Measurements from ENCODE around the gene VPS37B.

Gene VPS37B

GRCh38 chr12:122858591-122859302 lies 37.2 kb downstream of the VPS37B start:
- no peak overlapping the region for H3K4me3 ChIP-seq (ENCODE audit: low read depth, low read length)
- TF ChIP-seq CTCF (conservative IDR thresholded peaks at IDR 0.05; ENCODE audit: low read depth, low read length): no peak
- no peak for DNase-seq (ENCODE audit: low read depth)

GRCh38 chr12:122858171-122858570 lies 37.8 kb downstream of the VPS37B start:
- no peak overlapping the region for H3K4me3 ChIP-seq (ENCODE audit: low read depth, low read length)
- no peak for DNase-seq (ENCODE audit: low read depth)
- TF ChIP-seq CTCF (conservative IDR thresholded peaks at IDR 0.05; ENCODE audit: low read depth, low read length): no peak

- TF ChIP-seq CTCF (conservative IDR thresholded peaks at IDR 0.05; ENCODE audit: low read depth, low read length): no peak
- H3K4me3 ChIP-seq (ENCODE audit: low read depth, low read length): no peak overlapping the region
- DNase-seq (ENCODE audit: low read depth): no peak
Measured at GRCh38 chr12:122856999-122857671, 38.8 kb downstream of the VPS37B start.

- TF ChIP-seq CTCF (conservative IDR thresholded peaks at IDR 0.05; ENCODE audit: low read depth, low read length): no peak
Measured at GRCh38 chr12:122855928-122856831, 39.7 kb downstream of the VPS37B start.

GRCh38 chr12:122855071-122855829 lies 40.7 kb downstream of the VPS37B start:
- DNase-seq (ENCODE audit: low read depth): no peak
- no peak for TF ChIP-seq CTCF (conservative IDR thresholded peaks at IDR 0.05; ENCODE audit: low read depth, low read length)

More at GRCh38 chr12:122855928-122856831, 39.7 kb downstream of the VPS37B start:
- H3K4me3 ChIP-seq (ENCODE audit: low read depth, low read length): no peak overlapping the region
- DNase-seq (ENCODE audit: low read depth): no peak

GRCh38 chr12:122854554-122854953 lies 41.4 kb downstream of the VPS37B start:
- DNase-seq (ENCODE audit: low read depth): no peak
- no peak for TF ChIP-seq CTCF (conservative IDR thresholded peaks at IDR 0.05; ENCODE audit: low read depth, low read length)
- H3K4me3 ChIP-seq (ENCODE audit: low read depth, low read length): no peak overlapping the region

More at GRCh38 chr12:122855071-122855829, 40.7 kb downstream of the VPS37B start:
- no peak overlapping the region for H3K4me3 ChIP-seq (ENCODE audit: low read depth, low read length)

All from choroid plexus epithelial cell (primary cell).